ENCODE measurements around the gene SLC4A5.
"Not testable (repeated sequence)": the region's sequence is repeated elsewhere in the genome, so short reads cannot be mapped to it uniquely, and the experiment has no call there.

Gene SLC4A5

DNA sequence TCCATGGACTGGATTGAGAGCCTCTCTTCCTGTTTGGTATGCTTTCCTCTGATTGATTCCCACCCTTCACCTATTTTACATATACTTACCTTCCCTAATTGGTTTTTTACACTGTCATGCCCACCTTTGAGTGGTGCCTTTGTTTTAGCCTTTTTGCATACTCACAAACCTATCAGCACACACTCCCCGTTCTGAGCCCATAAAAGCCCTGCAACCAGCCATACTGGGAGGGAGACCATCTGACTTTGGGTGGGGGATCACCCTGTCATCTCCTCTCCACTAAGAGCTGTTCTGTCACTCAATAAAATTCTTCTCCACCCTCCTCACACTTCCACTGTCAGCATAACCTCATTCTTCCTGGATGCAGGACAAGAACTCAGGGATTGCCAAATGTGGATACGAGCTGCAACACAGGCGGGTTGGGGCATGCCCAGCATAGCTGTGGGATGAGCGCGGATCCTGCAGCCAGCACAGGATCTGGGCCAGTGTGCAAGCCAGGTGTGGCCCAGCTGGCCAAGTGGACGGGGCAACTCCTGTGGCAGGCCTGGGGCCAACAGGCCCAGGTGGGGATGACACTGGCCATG lies 155.1 kb downstream of the SLC4A5 start:
- WGBS (ENCODE audit: insufficient coverage, insufficient read length) = no CpG with 5 or more reads among the region's 6 CpGs
- Histone ChIP-seq H3K4me3 (ENCODE audit: low read length) (no peak overlapping the region), H3K27ac (ENCODE audit: low read length) (no peak overlapping the region), H3K27me3 (ENCODE audit: control insufficient read depth, insufficient read depth, low read length) (no peaks in the 10 kb centered on the region), H3K4me1 (ENCODE audit: control insufficient read depth, insufficient read depth, low read length) (peaks cover 2% of the 10 kb centered on the region), H3K9me3 (ENCODE audit: control insufficient read depth, insufficient read depth, low read length) (no peaks in the 10 kb centered on the region), H3K36me3 (ENCODE audit: control insufficient read depth, insufficient read depth, low read length) (no peaks in the 10 kb centered on the region)
- DNase-seq (ENCODE audit: low read depth, low spot score) = no peak

DNA sequence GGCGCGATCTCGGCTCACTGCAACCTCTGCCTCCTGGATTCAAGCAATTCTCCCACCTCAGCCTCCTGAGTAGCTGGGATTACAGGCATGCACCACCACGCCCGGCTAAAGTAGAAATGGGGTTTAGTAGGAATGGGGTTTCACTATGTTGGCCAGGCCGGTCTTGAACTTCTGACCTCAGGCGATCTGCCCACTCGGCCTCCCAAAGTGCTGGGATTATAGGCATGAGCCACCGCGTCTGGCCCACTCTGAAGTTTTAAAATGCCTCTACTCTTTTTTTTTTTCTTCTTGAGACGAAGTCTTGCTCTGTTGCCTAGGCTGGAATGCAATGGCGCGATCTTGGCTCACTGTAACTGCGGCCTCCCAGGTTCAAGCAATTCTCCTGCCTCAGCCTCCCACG lies 156.5 kb downstream of the SLC4A5 start:
- not testable (repeated sequence) for H3K36me3 ChIP-seq (ENCODE audit: control insufficient read depth, insufficient read depth, low read length); H3K27me3 ChIP-seq (ENCODE audit: control insufficient read depth, insufficient read depth, low read length); DNase-seq (ENCODE audit: low read depth, low spot score); H3K27ac ChIP-seq (ENCODE audit: low read length); H3K4me1 ChIP-seq (ENCODE audit: control insufficient read depth, insufficient read depth, low read length); H3K4me3 ChIP-seq (ENCODE audit: low read length); H3K9me3 ChIP-seq (ENCODE audit: control insufficient read depth, insufficient read depth, low read length)
- no CpG with 5 or more reads among the region's 15 CpGs for WGBS (ENCODE audit: insufficient coverage, insufficient read length)

DNA sequence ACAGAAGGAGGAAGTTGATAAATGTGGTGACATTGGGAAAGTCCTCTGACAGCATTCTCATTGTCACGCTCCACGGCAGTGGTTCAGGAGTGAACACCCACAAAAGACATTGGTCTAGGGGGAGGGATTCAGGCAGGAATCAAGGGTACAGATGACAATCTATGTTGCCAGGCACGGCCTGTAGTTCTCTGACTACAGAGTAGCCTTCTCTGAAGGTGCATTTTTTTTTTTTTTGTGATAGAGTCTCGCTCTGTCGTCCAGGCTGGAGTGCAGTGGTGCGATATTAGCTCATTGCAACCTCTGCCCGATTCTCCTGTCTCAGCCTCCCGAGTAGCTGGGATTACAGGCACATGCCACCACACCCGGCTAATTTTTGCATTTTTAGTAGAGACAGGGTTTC lies 157.2 kb downstream of the SLC4A5 start:
- no CpG with 5 or more reads among the region's 9 CpGs for WGBS (ENCODE audit: insufficient coverage, insufficient read length)
- no peak for DNase-seq (ENCODE audit: low read depth, low spot score)
- Histone ChIP-seq H3K4me1 (ENCODE audit: control insufficient read depth, insufficient read depth, low read length) (peaks cover 2% of the 10 kb centered on the region), H3K9me3 (ENCODE audit: control insufficient read depth, insufficient read depth, low read length) (no peaks in the 10 kb centered on the region), H3K4me3 (ENCODE audit: low read length) (no peak overlapping the region), H3K36me3 (ENCODE audit: control insufficient read depth, insufficient read depth, low read length) (no peaks in the 10 kb centered on the region), H3K27ac (ENCODE audit: low read length) (no peak overlapping the region), H3K27me3 (ENCODE audit: control insufficient read depth, insufficient read depth, low read length) (no peaks in the 10 kb centered on the region)

DNA sequence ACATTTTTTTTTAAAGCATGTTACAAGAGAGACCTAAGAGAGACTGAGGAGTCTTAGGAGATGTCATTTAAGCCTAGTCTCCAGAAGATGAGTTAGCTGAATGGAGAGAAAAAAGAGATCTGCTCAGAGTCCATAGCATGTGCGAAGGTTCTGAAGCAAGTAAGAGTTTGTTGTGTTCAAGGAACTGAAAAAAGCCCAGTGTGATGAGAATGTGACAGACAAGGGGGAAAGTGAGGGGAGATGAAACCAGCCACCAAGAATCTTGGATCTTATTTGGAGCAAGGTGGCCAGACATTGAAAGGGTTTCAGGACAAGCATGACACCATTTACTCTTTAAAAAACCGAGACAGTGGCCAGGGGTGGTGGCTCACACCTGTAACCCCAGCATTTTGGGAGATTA lies 159.3 kb downstream of the SLC4A5 start:
- Histone ChIP-seq H3K27me3 (ENCODE audit: control insufficient read depth, insufficient read depth, low read length) (no peaks in the 10 kb centered on the region), H3K36me3 (ENCODE audit: control insufficient read depth, insufficient read depth, low read length) (no peaks in the 10 kb centered on the region), H3K27ac (ENCODE audit: low read length) (no peak overlapping the region), H3K9me3 (ENCODE audit: control insufficient read depth, insufficient read depth, low read length) (no peaks in the 10 kb centered on the region), H3K4me3 (ENCODE audit: low read length) (no peak overlapping the region), H3K4me1 (ENCODE audit: control insufficient read depth, insufficient read depth, low read length) (peaks cover 2% of the 10 kb centered on the region)
- no peak for DNase-seq (ENCODE audit: low read depth, low spot score)
- WGBS (ENCODE audit: insufficient coverage, insufficient read length) = no CpG with 5 or more reads among the region's 2 CpGs

DNA sequence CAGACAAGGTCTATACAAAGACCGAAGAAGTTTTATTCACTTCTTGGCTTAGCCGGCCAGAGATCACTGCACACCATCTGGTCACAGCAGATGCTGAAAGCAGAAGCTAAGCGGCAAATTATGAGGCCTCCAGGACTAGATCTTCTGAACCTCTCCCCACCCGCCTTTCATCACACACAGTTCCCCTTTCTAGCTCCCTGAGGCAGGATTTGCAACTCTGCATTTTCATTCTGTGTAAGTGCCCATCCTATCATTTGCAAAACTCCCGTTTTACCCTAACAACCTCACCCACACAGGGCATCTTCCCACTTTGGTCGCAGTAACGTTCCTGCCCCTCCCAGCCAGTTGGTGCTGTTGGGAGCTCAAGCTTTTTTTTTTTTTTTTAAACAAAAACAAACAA lies 161.5 kb downstream of the SLC4A5 start:
- no peak overlapping the region for H3K4me3 ChIP-seq (ENCODE audit: low read length)
- no peak overlapping the region for H3K27ac ChIP-seq (ENCODE audit: low read length)
- no peaks in the 10 kb centered on the region for H3K36me3 ChIP-seq (ENCODE audit: control insufficient read depth, insufficient read depth, low read length)
- no peaks in the 10 kb centered on the region for H3K27me3 ChIP-seq (ENCODE audit: control insufficient read depth, insufficient read depth, low read length)
- no peaks in the 10 kb centered on the region for H3K4me1 ChIP-seq (ENCODE audit: control insufficient read depth, insufficient read depth, low read length)
- DNase-seq (ENCODE audit: low read depth, low spot score) = no peak
- no CpG with 5 or more reads among the region's 7 CpGs for WGBS (ENCODE audit: insufficient coverage, insufficient read length)
- no peaks in the 10 kb centered on the region for H3K9me3 ChIP-seq (ENCODE audit: control insufficient read depth, insufficient read depth, low read length)

DNA sequence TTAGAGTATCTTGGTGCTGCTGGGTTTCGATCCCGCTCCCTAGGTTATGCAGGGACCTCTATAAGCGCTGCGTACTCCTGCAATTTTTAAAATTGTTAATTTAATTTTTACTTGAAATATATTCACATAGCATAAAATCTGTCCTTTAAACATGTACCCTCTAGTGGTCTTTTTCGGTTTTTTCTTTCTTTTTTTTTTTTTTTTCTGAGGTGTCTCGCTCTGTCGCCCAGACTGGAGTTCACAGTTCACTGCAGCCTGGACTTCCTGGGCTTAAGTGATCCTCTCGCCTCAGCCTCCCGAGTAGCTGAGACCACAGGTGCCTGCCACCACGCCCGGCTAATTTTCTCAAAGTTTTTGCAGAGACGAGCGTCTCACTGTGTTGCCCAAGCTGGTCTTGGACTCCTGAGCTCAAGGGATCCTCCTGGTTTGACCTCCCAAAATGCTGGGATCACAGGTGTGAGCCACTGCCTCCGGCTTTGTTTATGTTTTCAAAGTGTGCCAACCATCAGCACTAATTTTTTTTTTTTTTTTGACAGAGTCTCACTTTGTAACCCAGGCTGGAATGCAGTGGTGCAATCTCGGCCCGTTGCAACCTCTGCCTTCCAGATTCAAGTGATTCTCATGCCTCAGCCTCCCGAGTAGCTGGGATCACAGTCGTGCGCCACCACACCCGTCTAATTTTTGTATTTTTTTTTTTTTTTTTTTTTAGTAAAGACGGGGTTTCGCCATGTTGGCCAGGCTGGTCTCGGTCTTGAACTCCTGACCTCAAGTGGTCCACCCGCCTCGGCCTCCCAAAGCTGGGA lies 164.0 kb downstream of the SLC4A5 start:
- no peaks in the 10 kb centered on the region for H3K9me3 ChIP-seq (ENCODE audit: control insufficient read depth, insufficient read depth, low read length)
- no peak for DNase-seq (ENCODE audit: low read depth, low spot score)
- no peak overlapping the region for H3K27ac ChIP-seq (ENCODE audit: low read length)
- no peaks in the 10 kb centered on the region for H3K27me3 ChIP-seq (ENCODE audit: control insufficient read depth, insufficient read depth, low read length)
- WGBS (ENCODE audit: insufficient coverage, insufficient read length) = no CpG with 5 or more reads among the region's 25 CpGs
- H3K4me3 ChIP-seq (ENCODE audit: low read length) = no peak overlapping the region; the same call in 1 of the 2 replicates
- no peaks in the 10 kb centered on the region for H3K36me3 ChIP-seq (ENCODE audit: control insufficient read depth, insufficient read depth, low read length)
- H3K4me1 ChIP-seq (ENCODE audit: control insufficient read depth, insufficient read depth, low read length) = no peaks in the 10 kb centered on the region

DNA sequence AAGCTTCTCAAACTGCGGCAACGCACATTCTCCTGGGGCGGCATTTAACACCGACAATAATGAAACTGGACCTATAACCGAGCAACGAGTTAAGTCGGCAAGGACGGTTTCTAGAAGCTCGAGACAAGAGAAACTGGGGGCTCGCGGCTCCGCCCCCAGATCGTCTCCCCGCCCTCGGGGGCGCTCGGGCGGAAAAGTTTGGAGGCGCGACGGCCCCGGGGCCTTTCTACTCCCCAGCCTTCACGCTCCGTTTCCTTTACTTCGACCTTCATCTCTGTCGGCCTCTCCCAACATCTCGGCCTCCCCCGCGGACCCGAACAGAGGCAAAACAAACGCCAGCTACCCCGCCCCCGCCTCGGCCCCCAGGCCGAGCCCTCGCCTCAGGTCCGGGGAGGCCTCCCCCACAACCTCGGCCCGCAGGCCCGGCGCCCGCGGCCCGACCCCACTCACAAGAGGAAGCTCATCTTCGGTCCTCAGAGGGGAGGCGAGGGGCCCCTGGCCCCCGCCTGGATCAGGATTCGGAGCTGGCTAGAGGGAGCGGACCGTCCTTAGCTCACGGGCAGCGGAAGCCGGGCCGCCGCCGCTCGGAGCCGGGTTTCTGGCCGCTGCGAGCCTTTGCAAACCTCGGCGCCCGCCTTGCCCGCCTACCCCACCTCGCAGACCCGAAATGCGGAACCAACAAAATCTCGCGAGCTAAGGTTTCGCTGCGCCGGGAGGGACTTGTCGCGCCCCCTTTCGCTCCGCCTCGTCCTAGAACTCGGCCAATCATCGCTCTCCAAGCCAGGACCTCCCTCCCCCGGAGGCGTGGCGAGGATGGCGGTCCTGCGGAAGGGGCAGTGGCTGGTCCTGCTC lies 164.8 kb downstream of the SLC4A5 start, which contains the start of gene MOB1A:
TSS of gene MOB1A (minus strand) at position 669 of the 852 bp plus-strand sequence. CDS start at position 464, 205 bp downstream.
- H3K36me3 ChIP-seq (ENCODE audit: control insufficient read depth, insufficient read depth, low read length) = no peaks in the 10 kb centered on the region
- H3K27ac ChIP-seq (ENCODE audit: low read length) = no peak within 1 kb of the TSS
- H3K9me3 ChIP-seq (ENCODE audit: control insufficient read depth, insufficient read depth, low read length) = no peaks in the 10 kb centered on the region
- H3K27me3 ChIP-seq (ENCODE audit: control insufficient read depth, insufficient read depth, low read length) = no peaks in the 10 kb centered on the region
- H3K4me1 ChIP-seq (ENCODE audit: control insufficient read depth, insufficient read depth, low read length) = no peaks in the 10 kb centered on the region
- WGBS (ENCODE audit: insufficient coverage, insufficient read length) = no CpG with 5 or more reads among the region's 84 CpGs
- peak; percentile 100 for DNase-seq (ENCODE audit: low read depth, low spot score)
- H3K4me3 ChIP-seq (ENCODE audit: low read length) = peak within 1 kb of the TSS; percentile 89

DNA sequence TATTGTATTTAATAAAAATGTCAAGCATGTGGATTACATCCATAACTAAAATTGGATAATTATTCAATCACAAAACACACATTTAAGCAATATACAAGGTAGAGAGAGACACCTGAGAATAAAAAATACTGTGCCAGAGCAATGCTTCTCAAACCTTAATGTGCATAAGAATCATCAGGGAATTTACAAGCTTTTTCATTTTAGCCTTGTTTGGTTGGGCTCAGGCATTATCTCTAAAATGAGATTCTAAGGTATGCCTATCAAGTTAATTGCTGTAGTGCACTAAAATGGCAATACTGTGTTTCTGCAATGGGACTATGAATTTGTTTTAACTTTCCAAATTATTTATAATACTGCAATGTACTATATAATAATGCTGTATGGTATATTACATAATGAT lies 165.5 kb downstream of the SLC4A5 start:
- Histone ChIP-seq H3K4me1 (ENCODE audit: control insufficient read depth, insufficient read depth, low read length) (no peaks in the 10 kb centered on the region), H3K9me3 (ENCODE audit: control insufficient read depth, insufficient read depth, low read length) (no peaks in the 10 kb centered on the region), H3K4me3 (ENCODE audit: low read length) (peak overlapping the region; percentile 89; the same call in 1 of the 2 replicates), H3K27me3 (ENCODE audit: control insufficient read depth, insufficient read depth, low read length) (no peaks in the 10 kb centered on the region), H3K27ac (ENCODE audit: low read length) (no peak overlapping the region), H3K36me3 (ENCODE audit: control insufficient read depth, insufficient read depth, low read length) (no peaks in the 10 kb centered on the region)
- DNase-seq (ENCODE audit: low read depth, low spot score) = no peak

DNA sequence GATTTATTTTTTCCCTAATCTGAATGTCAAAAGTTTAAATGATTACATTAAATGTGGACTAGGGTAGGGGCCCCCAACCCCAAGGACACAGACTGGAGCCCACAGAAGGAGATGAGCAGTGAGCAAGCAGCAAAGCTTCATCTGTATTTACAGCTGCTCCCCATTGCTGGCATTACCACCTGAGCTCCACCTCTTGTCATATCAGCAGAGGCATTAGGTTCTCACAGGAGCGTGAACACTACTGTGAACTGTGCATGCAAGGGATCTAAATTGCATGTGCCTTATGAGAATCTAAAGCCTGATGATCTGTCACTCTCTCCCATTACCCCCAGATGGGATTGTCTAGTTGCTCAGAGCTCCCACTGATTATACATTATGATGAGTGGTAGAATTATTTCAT lies 168.3 kb downstream of the SLC4A5 start:
- H3K4me1 ChIP-seq (ENCODE audit: control insufficient read depth, insufficient read depth, low read length) = no peaks in the 10 kb centered on the region
- H3K36me3 ChIP-seq (ENCODE audit: control insufficient read depth, insufficient read depth, low read length) = no peaks in the 10 kb centered on the region; the same call in 1 of the 2 replicates
- no peak for DNase-seq (ENCODE audit: low read depth, low spot score)
- H3K27ac ChIP-seq (ENCODE audit: low read length) = no peak overlapping the region
- H3K27me3 ChIP-seq (ENCODE audit: control insufficient read depth, insufficient read depth, low read length) = no peaks in the 10 kb centered on the region
- no CpG with 5 or more reads among the region's 1 CpG for WGBS (ENCODE audit: insufficient coverage, insufficient read length)
- H3K4me3 ChIP-seq (ENCODE audit: low read length) = no peak overlapping the region
- no peaks in the 10 kb centered on the region for H3K9me3 ChIP-seq (ENCODE audit: control insufficient read depth, insufficient read depth, low read length)

DNA sequence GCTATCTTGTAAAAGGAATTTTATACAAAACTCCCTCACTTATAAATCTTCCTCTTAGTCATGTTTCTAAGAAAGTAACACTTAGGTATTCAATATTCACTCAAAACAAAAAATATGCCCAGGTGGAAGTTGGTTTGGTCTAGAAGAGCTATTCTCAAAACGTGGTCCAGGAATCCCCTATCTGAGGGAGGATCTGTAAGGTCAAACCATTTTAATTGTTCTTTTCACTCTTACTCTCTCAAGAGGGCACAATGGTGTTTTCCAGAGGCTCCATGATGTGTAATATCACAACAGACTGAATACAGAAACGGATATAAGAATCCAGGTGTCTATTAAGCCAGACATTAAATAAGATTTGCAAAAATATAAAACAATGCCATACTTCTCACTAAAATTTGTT lies 174.5 kb downstream of the SLC4A5 start:
- H3K9me3 ChIP-seq (ENCODE audit: control insufficient read depth, insufficient read depth, low read length) = no peaks in the 10 kb centered on the region
- WGBS (ENCODE audit: insufficient coverage, insufficient read length) = no CpG with 5 or more reads among the region's 2 CpGs

More for the DNA sequence above, 174.5 kb downstream of the SLC4A5 start:
- Histone ChIP-seq H3K4me3 (ENCODE audit: low read length) (no peak overlapping the region), H3K36me3 (ENCODE audit: control insufficient read depth, insufficient read depth, low read length) (peaks cover 4% of the 10 kb centered on the region), H3K4me1 (ENCODE audit: control insufficient read depth, insufficient read depth, low read length) (no peaks in the 10 kb centered on the region), H3K27me3 (ENCODE audit: control insufficient read depth, insufficient read depth, low read length) (no peaks in the 10 kb centered on the region), H3K27ac (ENCODE audit: low read length) (no peak overlapping the region)
- DNase-seq (ENCODE audit: low read depth, low spot score) = no peak
